Upper lobe of left lung (tissue), 6 donors: ENCODE results near the gene ITLN1. TPM values are rescaled to one million over a fixed set of nuclear protein-coding genes. Genes with fewer than 3 reads are reported as not detected.

Experiments used
- ATAC-seq, 2 donors: fragments of 200-7000 bp; cut with Tn5 transposase; one replicate each; pipeline ENCODE4 v1.9.1; 2022; ENCODE audit warnings: mild to moderate bottlenecking in 2 of 2, moderate library complexity in 2 of 2; ENCODE audit not compliant: low FRiP score in 2 of 2
- DNase-seq, 2 donors: peaks; one replicate each; pipeline ENCODE4 v3.0.0-alpha.2; 2019 to 2020
- H3K27ac ChIP-seq, 4 donors: fragments of 200-600 bp; sonication (generic); one replicate each; pipeline ENCODE4 v1.5.1; 2016 to 2019
- H3K27me3 ChIP-seq, 4 donors: fragments of 200-600 bp; sonication (generic); one replicate each; pipeline ENCODE4 v1.5.1; 2017 to 2019
- H3K36me3 ChIP-seq, 4 donors: fragments of 200-600 bp; sonication (generic); one replicate each; pipeline ENCODE4 v1.5.1; 2016 to 2019
- H3K4me1 ChIP-seq, 4 donors: fragments of 200-600 bp; sonication (generic); one replicate each; pipeline ENCODE4 v1.5.1; 2018 to 2019
- H3K4me3 ChIP-seq, 4 donors: fragments of 200-600 bp; sonication (generic); one replicate each; pipeline ENCODE4 v1.5.1; 2017 to 2019; ENCODE audit warnings: mild to moderate bottlenecking in 2 of 4, moderate library complexity in 1 of 4
- H3K9me3 ChIP-seq, 4 donors: fragments of 200-600 bp; sonication (generic); one replicate each; pipeline ENCODE4 v1.5.1; 2018 to 2019
- POLR2AphosphoS5 ChIP-seq, 2 donors: sonication (generic); formaldehyde crosslinking; IDR thresholded peaks; one replicate each; pipeline ENCODE4 v1.5.1; 2017; ENCODE audit warnings: antibody characterized with exemption in 2 of 2
- WGBS, 2 donors: methylation state at CpG; one replicate each; pipeline ENCODE4 v1.1.5; 2017 to 2018; 5-methylcytosine and 5-hydroxymethylcytosine counted together
- total RNA-seq, 6 donors: library from RNA; depleted of rRNA in 4 of 6; stranded (reverse); fragments of >200 nt in 4 of 6; gene quantifications; one replicate each; pipeline versions ENCODE4 v1.1.0 to v1.2.1, GENCODE V29; 2016 to 2021
- donor health status: DM: no; HTN: no; CAD: no; lungs with moderate emphysema.
- donor health status: DM: no; HTN: yes; CAD: no; lungs with severe emphysema.

Gene ITLN1
- total RNA-seq, 6 donors from 2014 or later: 1.2 to 28.8 (median 2.2) TPM; not detected in 1

DNA sequence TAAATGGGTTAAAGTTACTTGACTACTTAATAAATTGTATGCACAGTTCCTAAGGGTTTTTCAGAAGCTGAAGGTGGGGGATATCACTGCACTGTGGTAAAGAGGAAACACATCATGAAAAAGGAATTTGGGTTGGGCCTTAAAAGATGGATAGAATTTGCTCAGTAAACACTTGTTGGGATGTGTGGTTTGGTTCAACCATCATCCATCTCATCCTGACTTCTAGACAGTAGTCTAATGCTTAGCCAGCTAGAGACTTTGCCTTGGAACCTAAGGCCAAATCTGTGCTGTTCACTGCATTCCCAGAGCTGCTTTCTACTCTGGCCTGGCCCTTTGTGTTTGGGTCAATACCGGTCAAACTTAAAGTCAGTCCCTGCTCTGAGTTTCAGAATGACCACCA lies 58.4 kb downstream of the ITLN1 start:
- DNase-seq (no peak), ATAC-seq (no peak)
- 67 to 73% methylated on average over 1 of the region's 1 CpG for WGBS, 2 donors
- Histone ChIP-seq H3K36me3 (no peaks in the 10 kb centered on the region), H3K4me1 (no peaks in the 10 kb centered on the region), H3K4me3 (no peak overlapping the region), H3K27me3 (no peaks in the 10 kb centered on the region), H3K9me3 (no peaks in the 10 kb centered on the region), H3K27ac (no peak overlapping the region)
- TF ChIP-seq POLR2AphosphoS5 (IDR thresholded peaks at IDR 0.05): no peak

Other genes starting within 250 kb of the ITLN1 start
- 1 to 10 TPM in 4 of 6 donors, under 1 TPM in 2; 0.11 to 3.9 (median 1.5) TPM for gene SLAMF1, start 238.1 kb downstream of the ITLN1 start, total RNA-seq
- 10 to 100 TPM in 5 of 6 donors, 1 to 10 TPM in 1; 9.4 to 32.1 (median 16.3) TPM for gene CD48, start 173.4 kb downstream of the ITLN1 start, total RNA-seq
- gene SLAMF7, start 145.9 kb downstream of the ITLN1 start, total RNA-seq: 10 to 100 TPM in 2 of 6 donors, 1 to 10 TPM in 3, under 1 TPM in 1; 0.67 to 17.2 (median 3.5) TPM
- 1 to 10 TPM in 5 of 6 donors, under 1 TPM in 1; 0.78 to 6.7 (median 2.3) TPM for gene LY9, start 89.0 kb downstream of the ITLN1 start, total RNA-seq
- 1 to 10 TPM in 5 of 6 donors, under 1 TPM in 1; 0.78 to 4.1 (median 2.0) TPM for gene CD244, start 22.3 kb downstream of the ITLN1 start, total RNA-seq
- 10 to 100 TPM; 21.4 to 63.8 (median 38.8) TPM for gene ITLN2, start 69.6 kb upstream of the ITLN1 start, total RNA-seq
- gene F11R, start 136.0 kb upstream of the ITLN1 start, total RNA-seq: 100 to 1,000 TPM in 5 of 6 donors, 10 to 100 TPM in 1; 99.0 to 209 (median 172) TPM
- 100 to 1,000 TPM in 4 of 6 donors, 10 to 100 TPM in 2; 56.2 to 170 (median 113) TPM for gene TSTD1, start 153.8 kb upstream of the ITLN1 start, total RNA-seq
- gene USF1, start 160.8 kb upstream of the ITLN1 start, total RNA-seq: 100 to 1,000 TPM in 1 of 6 donors, 10 to 100 TPM in 5; 78.2 to 151 (median 84.2) TPM
- gene ARHGAP30, start 184.7 kb upstream of the ITLN1 start, total RNA-seq: 10 to 100 TPM; 26.8 to 69.9 (median 51.2) TPM
- gene NECTIN4, start 204.4 kb upstream of the ITLN1 start, total RNA-seq: 10 to 100 TPM in 4 of 6 donors, 1 to 10 TPM in 2; 5.2 to 19.9 (median 12.1) TPM
- gene KLHDC9, start 213.2 kb upstream of the ITLN1 start, total RNA-seq: 10 to 100 TPM in 1 of 6 donors, 1 to 10 TPM in 4, not detected in 1; 6.5 to 12.3 (median 7.4) TPM
- gene PFDN2, start 232.9 kb upstream of the ITLN1 start, total RNA-seq: 10 to 100 TPM; 17.8 to 55.9 (median 41.4) TPM
- gene NIT1, start 232.9 kb upstream of the ITLN1 start, total RNA-seq: 10 to 100 TPM; 21.2 to 62.9 (median 40.7) TPM
- 10 to 100 TPM; 26.7 to 45.1 (median 35.1) TPM for gene DEDD, start 247.5 kb upstream of the ITLN1 start, total RNA-seq